Measurements from ENCODE around the gene UBE2QL1. TPM values are rescaled to one million over a fixed set of nuclear protein-coding genes. Genes with fewer than 3 reads are reported as not detected.

UBE2QL1 gene
- total RNA-seq, 3 donors from 2014 or later: not detected

DNA sequence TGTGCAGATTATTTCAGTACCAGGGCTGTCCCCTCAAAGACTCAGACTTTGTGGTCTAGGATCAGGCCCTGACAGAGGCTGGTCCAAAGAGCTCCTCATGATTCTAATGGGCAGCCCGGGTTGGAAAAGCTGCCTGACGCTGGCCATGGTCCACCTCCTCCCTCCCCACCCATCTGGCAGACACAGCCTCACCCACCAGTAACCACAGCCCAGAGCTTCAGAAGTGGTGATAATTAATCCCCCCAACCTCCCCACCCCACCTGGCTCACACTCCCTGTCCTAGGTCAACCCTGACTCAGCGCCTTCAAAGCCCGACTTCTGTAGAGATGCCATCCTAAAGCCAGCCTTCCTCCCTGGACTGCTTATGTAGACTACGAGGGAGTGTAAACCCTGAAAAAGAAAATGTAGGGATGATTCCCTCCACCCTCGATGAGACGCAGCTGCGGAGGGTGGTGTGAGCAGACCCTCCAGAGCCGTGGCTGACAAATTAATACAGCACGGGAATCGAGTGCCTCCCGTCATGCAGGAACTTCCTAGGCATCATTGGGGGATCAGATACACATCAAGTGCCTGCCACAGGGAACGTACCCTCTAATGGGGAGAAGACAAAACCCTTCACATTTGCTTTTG is 7.0 kb downstream of the UBE2QL1 start:
- H3K27me3 Mint-ChIP-seq (ENCODE audit: low read depth): peaks cover 59% of the 10 kb centered on the region
- ATAC-seq: no peak
- no peak for DNase-seq
- no peaks in the 10 kb centered on the region for H3K9me3 Mint-ChIP-seq
- no peaks in the 10 kb centered on the region for H3K4me1 Mint-ChIP-seq (ENCODE audit: low read depth)
- H3K36me3 Mint-ChIP-seq (ENCODE audit: insufficient read depth): no peaks in the 10 kb centered on the region
- no peak overlapping the region for H3K4me3 Mint-ChIP-seq

DNA sequence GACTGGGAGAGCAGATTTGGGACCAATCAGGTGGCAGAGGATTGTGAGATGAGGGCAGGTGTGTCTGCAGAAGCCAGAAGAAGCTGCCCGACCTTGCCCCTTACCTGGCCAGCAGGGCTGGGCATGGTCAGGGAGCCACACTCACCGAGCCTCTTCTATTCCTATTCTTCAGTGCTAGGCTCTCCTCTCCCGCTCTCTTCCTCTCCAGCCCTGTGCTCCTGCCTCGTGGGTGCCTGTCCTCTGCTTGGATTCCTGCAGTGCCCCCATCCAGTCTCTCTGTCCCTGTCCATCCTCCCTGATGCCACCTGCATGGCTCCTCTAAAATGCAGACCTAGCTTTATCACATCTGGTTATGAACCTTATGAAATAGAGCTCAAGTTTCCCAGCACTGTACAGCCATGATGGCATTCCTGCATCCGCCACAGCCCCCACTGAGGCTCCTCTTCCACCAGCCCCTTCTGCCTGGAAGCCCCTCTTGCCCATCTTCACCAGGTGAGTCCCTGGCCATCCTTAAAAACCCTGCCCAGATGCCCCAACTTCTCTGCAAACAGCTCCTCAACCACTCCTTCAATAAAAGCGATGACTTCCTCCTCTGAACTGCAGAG is 8.2 kb downstream of the UBE2QL1 start:
- DNase-seq: no peak
- H3K4me3 Mint-ChIP-seq: no peak overlapping the region
- H3K36me3 Mint-ChIP-seq (ENCODE audit: insufficient read depth): no peaks in the 10 kb centered on the region
- H3K27me3 Mint-ChIP-seq (ENCODE audit: low read depth): peaks cover 52% of the 10 kb centered on the region
- ATAC-seq: no peak
- no peaks in the 10 kb centered on the region for H3K9me3 Mint-ChIP-seq
- H3K4me1 Mint-ChIP-seq (ENCODE audit: low read depth): no peaks in the 10 kb centered on the region

DNA sequence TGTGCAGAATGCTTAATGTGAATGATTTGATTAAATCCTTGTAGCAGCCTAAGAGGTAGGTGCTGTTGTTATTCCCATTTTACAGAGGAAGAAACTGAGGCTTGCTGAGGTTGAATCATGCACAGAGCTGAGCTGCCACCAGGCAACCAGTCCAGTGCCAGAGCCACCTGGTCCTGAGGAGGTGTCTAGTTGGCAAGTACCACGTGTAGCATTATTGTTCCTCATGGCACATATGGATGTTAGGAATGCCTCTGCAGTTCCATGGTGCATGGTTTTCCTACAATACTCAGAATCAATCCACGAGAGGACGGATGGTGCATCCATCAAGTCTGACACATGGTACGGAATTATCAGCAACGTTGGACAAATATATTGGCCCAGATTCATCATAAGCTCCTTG is 8.9 kb downstream of the UBE2QL1 start:
- H3K36me3 Mint-ChIP-seq (ENCODE audit: insufficient read depth): no peaks in the 10 kb centered on the region
- ATAC-seq: no peak
- H3K4me3 Mint-ChIP-seq: no peak overlapping the region
- peaks cover 48% of the 10 kb centered on the region for H3K27me3 Mint-ChIP-seq (ENCODE audit: low read depth)
- no peak for DNase-seq
- no peaks in the 10 kb centered on the region for H3K4me1 Mint-ChIP-seq (ENCODE audit: low read depth)
- H3K9me3 Mint-ChIP-seq: no peaks in the 10 kb centered on the region

DNA sequence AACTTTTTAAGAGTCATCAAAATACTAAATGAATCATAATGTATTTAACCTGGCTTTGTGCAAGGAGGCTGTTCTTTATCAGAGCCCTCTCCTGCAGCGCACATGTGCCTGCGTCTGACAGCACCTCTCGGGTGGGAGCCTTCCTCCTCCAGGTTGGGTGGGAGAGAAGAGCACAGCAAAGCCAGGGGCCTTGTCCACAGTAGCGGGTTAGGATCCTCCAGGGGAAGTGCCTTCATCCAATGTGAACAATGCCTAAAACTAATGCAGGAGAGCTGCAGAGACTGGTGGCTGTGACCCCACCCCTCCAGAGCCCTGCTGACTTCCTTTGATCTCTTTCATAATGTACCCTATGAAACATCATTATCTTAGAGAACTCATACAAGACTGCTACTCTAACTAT is 10.2 kb downstream of the UBE2QL1 start:
- H3K9me3 Mint-ChIP-seq: no peaks in the 10 kb centered on the region
- H3K4me1 Mint-ChIP-seq (ENCODE audit: low read depth): no peaks in the 10 kb centered on the region
- ATAC-seq (no peak), DNase-seq (no peak)
- H3K27me3 Mint-ChIP-seq (ENCODE audit: low read depth): peaks cover 40% of the 10 kb centered on the region
- H3K36me3 Mint-ChIP-seq (ENCODE audit: insufficient read depth): no peaks in the 10 kb centered on the region
- no peak overlapping the region for H3K4me3 Mint-ChIP-seq

DNA sequence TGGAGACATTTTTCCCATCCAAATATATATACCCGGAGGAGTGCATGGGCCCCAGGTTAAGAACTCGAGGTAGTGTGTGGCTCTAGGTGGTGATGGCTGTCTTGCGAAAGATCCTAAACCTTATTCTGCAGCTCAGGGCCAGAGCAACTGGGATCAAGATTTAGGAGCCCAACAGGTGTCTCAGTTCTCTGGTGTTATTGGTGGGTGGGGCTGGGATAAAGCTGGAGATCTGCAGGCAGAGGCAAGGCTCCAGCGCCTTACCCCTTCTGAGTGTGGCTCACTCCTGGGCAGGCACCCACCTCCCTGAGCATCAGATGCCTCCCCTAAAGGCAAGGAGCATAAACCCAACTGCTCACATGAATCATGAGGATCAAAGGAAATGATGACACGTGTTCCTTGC is 11.2 kb downstream of the UBE2QL1 start:
- H3K9me3 Mint-ChIP-seq: no peaks in the 10 kb centered on the region
- no peak for ATAC-seq
- peaks cover 30% of the 10 kb centered on the region for H3K27me3 Mint-ChIP-seq (ENCODE audit: low read depth)
- H3K36me3 Mint-ChIP-seq (ENCODE audit: insufficient read depth): no peaks in the 10 kb centered on the region
- no peak for DNase-seq
- no peaks in the 10 kb centered on the region for H3K4me1 Mint-ChIP-seq (ENCODE audit: low read depth)
- H3K4me3 Mint-ChIP-seq: no peak overlapping the region

DNA sequence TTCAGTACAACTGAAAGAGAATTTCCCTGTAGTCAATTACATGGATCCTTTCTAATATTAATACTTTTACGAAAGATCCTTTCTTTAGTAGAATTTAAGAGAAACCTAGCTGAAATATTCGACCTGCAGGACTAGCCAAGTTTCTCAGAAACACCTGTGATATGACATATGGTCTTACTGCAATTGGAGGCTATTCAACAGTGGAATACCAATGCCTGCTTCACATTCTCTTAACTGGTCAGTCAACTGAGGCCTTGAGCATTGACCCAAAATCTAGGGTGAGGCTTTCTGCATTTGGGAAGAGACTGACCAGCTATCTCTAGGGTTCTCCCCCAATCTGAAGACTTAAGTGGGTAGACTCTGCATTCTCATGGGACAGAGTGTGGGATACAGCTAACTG is 12.3 kb downstream of the UBE2QL1 start:
- H3K9me3 Mint-ChIP-seq: no peaks in the 10 kb centered on the region
- DNase-seq: no peak
- peaks cover 20% of the 10 kb centered on the region for H3K27me3 Mint-ChIP-seq (ENCODE audit: low read depth)
- H3K4me3 Mint-ChIP-seq: no peak overlapping the region
- no peaks in the 10 kb centered on the region for H3K4me1 Mint-ChIP-seq (ENCODE audit: low read depth)
- no peaks in the 10 kb centered on the region for H3K36me3 Mint-ChIP-seq (ENCODE audit: insufficient read depth)
- no peak for ATAC-seq

DNA sequence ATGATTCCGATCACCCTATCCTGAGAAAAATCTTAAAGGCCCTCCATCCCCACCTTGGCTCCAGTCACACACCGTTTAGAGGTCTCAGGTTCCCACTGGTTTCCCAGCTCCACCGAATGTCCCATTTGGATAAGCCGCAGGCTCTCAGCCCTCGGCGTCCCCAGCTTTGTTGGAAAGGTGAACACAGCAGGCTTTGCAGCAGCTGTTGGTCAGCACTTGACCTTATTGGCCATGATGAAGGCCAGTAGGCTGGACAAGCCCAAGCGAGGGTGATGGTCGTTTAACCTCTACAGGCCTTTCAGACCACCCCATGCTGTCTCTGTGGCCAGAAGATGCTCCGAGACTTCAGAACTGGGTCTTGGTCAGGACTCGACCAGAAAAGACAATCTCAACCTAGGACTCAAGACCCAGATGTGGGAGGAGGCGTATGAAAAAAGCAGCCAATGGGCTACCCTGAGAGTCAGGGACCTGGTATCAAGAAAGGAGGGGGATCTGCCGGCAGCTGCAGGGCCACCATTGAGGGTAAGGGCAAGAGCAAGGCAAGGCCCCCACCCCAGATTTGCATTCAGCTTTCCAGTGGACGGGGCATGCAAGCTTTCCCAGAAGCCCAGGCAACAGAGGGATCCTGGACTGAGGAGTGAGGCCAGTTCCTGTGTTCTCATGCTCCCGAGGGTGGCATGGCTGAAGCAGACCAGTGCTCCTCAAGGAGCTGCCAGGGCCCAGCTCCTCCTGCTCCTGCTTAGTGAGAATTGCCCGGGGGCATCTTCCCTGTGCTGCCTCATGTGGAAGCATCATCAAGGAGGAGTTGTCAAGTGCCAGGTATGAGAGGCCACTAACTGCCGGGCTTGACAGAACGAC is 13.4 kb downstream of the UBE2QL1 start:
- H3K9me3 Mint-ChIP-seq: no peaks in the 10 kb centered on the region
- no peak for ATAC-seq

DNA sequence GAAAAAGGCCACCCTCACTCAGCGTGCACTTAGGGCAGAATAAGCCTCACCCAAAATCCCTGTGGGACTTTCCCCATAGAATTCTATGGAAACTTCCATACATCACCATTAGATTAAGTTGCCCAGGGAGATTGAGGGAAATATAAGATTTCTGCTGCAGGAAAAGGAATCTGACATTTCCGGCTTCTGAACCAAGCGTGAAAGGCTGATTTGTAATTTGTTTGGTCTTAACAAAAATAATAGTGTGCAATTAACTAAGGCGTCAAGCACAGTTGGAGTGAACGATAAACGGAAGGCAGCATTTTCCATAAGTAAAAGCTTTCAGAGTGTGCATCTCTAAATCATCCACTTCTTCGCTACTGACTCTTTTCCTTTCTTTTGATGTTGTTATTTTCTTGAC is 14.0 kb downstream of the UBE2QL1 start:
- H3K4me1 Mint-ChIP-seq (ENCODE audit: low read depth): no peaks in the 10 kb centered on the region

More for the DNA sequence above, 13.4 kb downstream of the UBE2QL1 start:
- Mint-ChIP-seq H3K36me3 (ENCODE audit: insufficient read depth) (no peaks in the 10 kb centered on the region), H3K4me3 (no peak overlapping the region), H3K4me1 (ENCODE audit: low read depth) (no peaks in the 10 kb centered on the region), H3K27me3 (ENCODE audit: low read depth) (peaks cover 12% of the 10 kb centered on the region)
- no peak for DNase-seq

DNA sequence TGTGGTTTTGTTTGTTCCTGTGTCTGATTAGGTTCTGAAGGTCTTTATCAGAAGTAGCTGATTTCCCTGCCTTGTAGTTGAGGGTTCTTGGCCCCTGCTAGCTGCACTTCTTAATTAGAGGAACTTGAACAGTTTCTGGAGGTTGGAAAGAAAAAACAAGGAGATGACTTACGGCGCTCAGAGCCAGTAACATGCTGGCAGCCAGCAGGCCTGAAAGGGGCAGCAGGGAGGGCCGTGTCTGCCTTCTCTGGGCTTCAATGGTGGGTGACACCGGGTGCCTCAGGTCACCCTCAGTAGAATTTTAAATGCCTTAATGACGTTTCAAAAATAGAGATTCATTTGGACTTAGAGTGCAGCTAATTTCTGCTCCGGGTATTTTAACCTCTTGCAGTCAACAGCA is 15.8 kb downstream of the UBE2QL1 start:
- DNase-seq (no peak), ATAC-seq (no peak)
- Mint-ChIP-seq H3K9me3 (no peaks in the 10 kb centered on the region), H3K4me1 (ENCODE audit: low read depth) (no peaks in the 10 kb centered on the region), H3K36me3 (ENCODE audit: insufficient read depth) (no peaks in the 10 kb centered on the region), H3K4me3 (no peak overlapping the region), H3K27me3 (ENCODE audit: low read depth) (peaks cover 11% of the 10 kb centered on the region)

More for the DNA sequence above, 14.0 kb downstream of the UBE2QL1 start:
- no peak overlapping the region for H3K4me3 Mint-ChIP-seq
- ATAC-seq: no peak
- H3K36me3 Mint-ChIP-seq (ENCODE audit: insufficient read depth): no peaks in the 10 kb centered on the region
- H3K27me3 Mint-ChIP-seq (ENCODE audit: low read depth): peaks cover 6% of the 10 kb centered on the region
- no peaks in the 10 kb centered on the region for H3K9me3 Mint-ChIP-seq
- no peak for DNase-seq

DNA sequence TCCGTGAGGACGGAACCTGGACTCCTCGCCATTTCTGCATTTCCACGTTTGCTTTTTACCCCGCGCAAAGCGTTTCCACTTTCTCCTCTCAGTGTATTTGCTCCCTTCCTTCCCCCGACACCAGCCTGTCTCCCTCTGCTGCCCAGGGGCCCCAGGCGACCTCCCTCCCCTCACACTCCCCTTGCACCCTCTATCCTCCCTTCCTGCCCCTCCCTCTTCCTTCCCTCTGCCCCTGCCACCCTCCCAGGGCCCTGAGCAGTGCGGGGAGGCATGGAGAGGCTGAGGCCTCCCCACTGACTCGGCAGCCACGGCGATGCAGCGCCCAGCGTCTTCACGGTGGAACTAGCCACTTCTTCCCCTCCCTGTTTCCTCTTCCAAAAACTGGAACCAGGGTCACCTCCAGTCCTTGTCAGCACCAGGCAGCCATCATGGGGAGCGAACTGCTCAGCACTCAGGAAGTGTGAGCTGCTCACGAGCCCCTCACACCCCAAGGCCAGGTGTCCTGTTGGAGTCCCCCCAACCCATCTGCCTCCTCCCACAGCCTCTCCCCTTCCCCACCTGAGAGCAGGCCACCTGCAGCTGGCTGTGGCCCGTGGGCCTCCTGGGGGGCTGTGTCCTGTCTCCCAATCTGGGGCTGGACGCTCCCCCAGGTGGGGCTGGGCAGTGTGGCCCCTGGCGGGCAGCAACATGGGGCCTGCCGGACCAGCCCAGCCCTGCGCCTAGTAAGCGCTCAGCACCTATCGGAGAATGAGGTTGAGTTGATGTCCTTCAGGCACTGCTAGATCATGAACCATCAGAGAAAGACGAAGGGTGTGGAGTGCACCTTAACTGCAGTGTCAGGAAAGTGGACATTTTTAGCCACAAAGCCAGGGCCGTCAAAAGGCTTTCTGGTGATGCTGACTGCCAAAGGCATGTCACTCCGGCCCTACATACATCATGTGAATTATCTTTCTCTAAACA is 17.5 kb downstream of the UBE2QL1 start:
- H3K36me3 Mint-ChIP-seq (ENCODE audit: insufficient read depth): no peaks in the 10 kb centered on the region
- ATAC-seq: no peak
- H3K4me3 Mint-ChIP-seq: no peak overlapping the region
- no peaks in the 10 kb centered on the region for H3K9me3 Mint-ChIP-seq
- peaks cover 18% of the 10 kb centered on the region for H3K27me3 Mint-ChIP-seq (ENCODE audit: low read depth)
- DNase-seq: no peak
- no peaks in the 10 kb centered on the region for H3K4me1 Mint-ChIP-seq (ENCODE audit: low read depth)

DNA sequence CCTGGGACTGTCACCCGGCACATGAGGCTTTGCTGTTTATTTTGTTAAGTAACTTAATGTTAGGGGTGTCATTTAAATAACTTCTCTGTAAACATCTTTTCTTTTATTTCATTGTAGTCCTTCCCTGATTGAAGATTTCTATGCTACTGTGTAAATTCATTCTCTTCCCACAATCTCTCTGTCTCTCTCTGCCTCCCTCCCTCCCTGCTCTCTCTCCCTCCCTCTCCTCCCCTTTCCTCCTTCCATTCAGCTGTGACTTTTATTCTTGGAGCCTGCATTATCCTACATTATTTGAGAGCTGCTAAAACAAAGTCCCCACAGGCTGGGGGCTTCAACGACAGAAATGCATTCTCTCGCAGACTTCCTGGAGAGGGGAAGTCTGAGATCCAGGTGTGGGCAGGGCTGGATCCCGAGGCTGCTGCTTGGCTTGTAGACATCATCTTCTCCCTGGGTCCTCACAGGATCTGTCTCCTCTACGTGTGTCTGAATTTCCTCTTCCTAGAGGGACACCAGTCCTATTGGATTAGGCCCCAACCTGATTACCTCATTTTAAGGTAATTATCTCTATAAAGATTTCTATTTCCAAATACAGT is 18.4 kb downstream of the UBE2QL1 start:
- H3K4me3 Mint-ChIP-seq: no peak overlapping the region
- DNase-seq (no peak), ATAC-seq (no peak)
- no peaks in the 10 kb centered on the region for H3K36me3 Mint-ChIP-seq (ENCODE audit: insufficient read depth)
- H3K4me1 Mint-ChIP-seq (ENCODE audit: low read depth): no peaks in the 10 kb centered on the region
- H3K9me3 Mint-ChIP-seq: no peaks in the 10 kb centered on the region
- H3K27me3 Mint-ChIP-seq (ENCODE audit: low read depth): peaks cover 15% of the 10 kb centered on the region

DNA sequence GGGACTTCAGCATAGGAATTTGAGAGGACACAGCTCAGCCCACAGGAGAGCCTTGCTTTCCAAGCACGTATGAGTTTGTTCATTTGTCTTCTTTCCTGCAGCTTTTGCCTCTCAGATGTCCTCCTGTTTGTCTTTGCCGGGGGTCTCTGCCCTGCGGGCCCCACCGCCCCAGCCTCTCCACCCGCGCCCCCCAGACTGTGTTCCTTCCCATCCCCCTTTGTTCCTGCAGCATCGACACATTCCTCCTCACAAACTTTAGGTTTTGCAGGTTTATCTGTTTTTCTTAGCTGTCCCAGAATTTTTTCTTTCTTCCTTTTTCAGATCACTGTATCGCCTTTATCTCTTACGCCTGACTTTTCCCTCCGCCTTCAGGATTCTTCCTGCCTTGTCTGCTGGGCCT is 18.9 kb downstream of the UBE2QL1 start:
- Mint-ChIP-seq H3K9me3 (no peaks in the 10 kb centered on the region), H3K36me3 (ENCODE audit: insufficient read depth) (no peaks in the 10 kb centered on the region), H3K4me1 (ENCODE audit: low read depth) (no peaks in the 10 kb centered on the region), H3K4me3 (no peak overlapping the region), H3K27me3 (ENCODE audit: low read depth) (peaks cover 15% of the 10 kb centered on the region)
- ATAC-seq: no peak
- DNase-seq: no peak

DNA sequence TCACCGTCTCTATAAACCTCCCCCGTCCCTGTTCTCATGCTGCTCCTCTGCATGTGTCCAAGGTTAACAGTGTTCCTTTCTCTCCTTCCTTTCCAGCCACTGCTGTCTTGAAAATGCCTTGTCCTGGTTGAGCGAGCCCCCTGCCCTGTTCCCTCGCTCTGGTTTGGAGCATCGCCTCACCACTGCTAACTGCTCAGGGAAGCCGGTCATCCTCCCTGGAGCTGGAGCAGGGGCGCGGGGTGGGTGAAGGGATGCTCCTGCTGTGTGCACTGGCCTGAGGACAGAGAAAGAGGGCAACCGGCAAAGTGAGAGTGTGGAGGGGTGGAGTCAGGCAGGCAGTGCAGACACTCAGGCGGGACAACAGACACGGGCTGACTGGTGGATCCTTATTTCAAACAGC is 19.4 kb downstream of the UBE2QL1 start:
- Mint-ChIP-seq H3K4me1 (ENCODE audit: low read depth) (no peaks in the 10 kb centered on the region), H3K9me3 (no peaks in the 10 kb centered on the region)
- ATAC-seq: no peak

DNA sequence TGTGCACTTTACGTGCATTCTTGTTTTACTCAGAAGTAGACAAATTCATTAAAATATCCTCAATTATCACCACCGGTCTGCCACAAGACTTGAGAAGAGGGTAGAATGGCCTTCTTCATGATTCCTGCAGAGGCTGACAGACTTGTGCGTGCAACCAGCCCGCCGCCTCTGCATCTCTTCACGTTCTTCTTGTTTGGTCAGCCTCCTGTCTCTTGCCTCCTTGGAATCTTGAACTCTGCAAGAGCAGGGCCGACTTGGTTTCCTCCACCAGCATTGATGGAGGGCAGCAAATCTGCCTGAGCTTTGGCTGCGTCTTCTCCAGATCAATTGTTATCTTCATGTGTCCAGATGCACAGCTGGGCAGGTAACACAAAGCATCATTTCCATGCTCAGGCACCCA is 20.2 kb downstream of the UBE2QL1 start:
- Mint-ChIP-seq H3K4me3 (no peak overlapping the region), H3K27me3 (ENCODE audit: low read depth) (peaks cover 21% of the 10 kb centered on the region), H3K9me3 (no peaks in the 10 kb centered on the region), H3K36me3 (ENCODE audit: insufficient read depth) (no peaks in the 10 kb centered on the region), H3K4me1 (ENCODE audit: low read depth) (no peaks in the 10 kb centered on the region)
- ATAC-seq: no peak
- no peak for DNase-seq

More for the DNA sequence above, 19.4 kb downstream of the UBE2QL1 start:
- no peak for DNase-seq
- Mint-ChIP-seq H3K27me3 (ENCODE audit: low read depth) (peaks cover 20% of the 10 kb centered on the region), H3K36me3 (ENCODE audit: insufficient read depth) (no peaks in the 10 kb centered on the region), H3K4me3 (no peak overlapping the region)

All from activated T-cell treated with anti-CD3 and anti-CD28 coated beads, Interleukin-2, amount 50 U/mL, for 4 hours (primary cell).